Stomach smooth muscle (tissue), 2 donors: ENCODE measurements around the gene SYK.
"Not testable (repeated sequence)": the region's sequence is repeated elsewhere in the genome, so short reads cannot be mapped to it uniquely, and the experiment has no call there.

Experiments
- H3K27ac ChIP-seq: one replicate; pipeline ENCODE4 v1.7.0; 2013; ENCODE audit warnings: mild to moderate bottlenecking, low read length, inconsistent platforms
- H3K27me3 ChIP-seq, 2 donors: one replicate each; pipeline ENCODE4 v1.7.0; 2013; ENCODE audit warnings: low read length in 2 of 2; ENCODE audit not compliant: insufficient read depth in 2 of 2, control insufficient read depth in 1 of 2
- H3K36me3 ChIP-seq, 2 donors: one replicate each; pipeline ENCODE4 v1.7.0; 2013; ENCODE audit warnings: low read length in 2 of 2; ENCODE audit not compliant: control insufficient read depth in 2 of 2, insufficient read depth in 2 of 2
- H3K4me1 ChIP-seq: one replicate; pipeline ENCODE4 v1.7.0; 2013; ENCODE audit warnings: low read length; ENCODE audit not compliant: control insufficient read depth, insufficient read depth
- H3K4me3 ChIP-seq, 2 donors: one replicate each; pipeline ENCODE4 v1.7.0; 2013; ENCODE audit warnings: low read length in 2 of 2
- H3K9ac ChIP-seq, 2 donors: one replicate each; pipeline ENCODE4 v1.7.0; 2013; ENCODE audit warnings: low read length in 2 of 2, mild to moderate bottlenecking in 1 of 2
- H3K9me3 ChIP-seq, 2 donors: one replicate each; pipeline ENCODE4 v1.7.0; 2013; ENCODE audit warnings: low read length in 2 of 2; ENCODE audit not compliant: control insufficient read depth in 2 of 2
- donor health status: healthy.
- donor health status: Pancreatic carcinoma.

Gene SYK

DNA sequence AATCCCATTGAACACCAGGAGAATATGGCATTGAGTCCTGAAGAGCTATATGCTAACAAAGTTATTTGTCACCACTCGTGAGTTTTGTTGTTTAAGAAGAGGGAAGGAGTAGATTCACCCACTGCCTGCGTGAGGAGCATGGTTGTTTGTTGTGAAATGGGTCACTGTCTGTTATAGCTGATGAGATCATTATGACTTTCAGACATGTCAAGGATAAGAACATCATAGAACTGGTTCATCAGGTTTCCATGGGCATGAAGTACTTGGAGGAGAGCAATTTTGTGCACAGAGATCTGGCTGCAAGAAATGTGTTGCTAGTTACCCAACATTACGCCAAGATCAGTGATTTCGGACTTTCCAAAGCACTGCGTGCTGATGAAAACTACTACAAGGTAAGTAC lies 76.9 kb downstream of the SYK start:
- Histone ChIP-seq H3K4me3 (no peak overlapping the region), H3K9me3 (no peaks in the 10 kb centered on the region), H3K4me1 (no peaks in the 10 kb centered on the region), H3K27me3 (no peaks in the 10 kb centered on the region), H3K36me3 (peaks cover 0 to 4% of the 10 kb centered on the region in 2 donors), H3K27ac (no peak overlapping the region), H3K9ac (no peak overlapping the region)

GRCh38 chr9:90880066-90880465 lies 78.4 kb downstream of the SYK start:
- no peaks in the 10 kb centered on the region for H3K9me3 ChIP-seq
- H3K27me3 ChIP-seq: no peaks in the 10 kb centered on the region
- no peaks in the 10 kb centered on the region for H3K36me3 ChIP-seq
- H3K9ac ChIP-seq: no peak overlapping the region
- no peaks in the 10 kb centered on the region for H3K4me1 ChIP-seq
- no peak overlapping the region for H3K27ac ChIP-seq
- H3K4me3 ChIP-seq: no peak overlapping the region

- H3K27ac ChIP-seq: no peak overlapping the region
Measured at GRCh38 chr9:90880669-90881068, 79.0 kb downstream of the SYK start.

DNA sequence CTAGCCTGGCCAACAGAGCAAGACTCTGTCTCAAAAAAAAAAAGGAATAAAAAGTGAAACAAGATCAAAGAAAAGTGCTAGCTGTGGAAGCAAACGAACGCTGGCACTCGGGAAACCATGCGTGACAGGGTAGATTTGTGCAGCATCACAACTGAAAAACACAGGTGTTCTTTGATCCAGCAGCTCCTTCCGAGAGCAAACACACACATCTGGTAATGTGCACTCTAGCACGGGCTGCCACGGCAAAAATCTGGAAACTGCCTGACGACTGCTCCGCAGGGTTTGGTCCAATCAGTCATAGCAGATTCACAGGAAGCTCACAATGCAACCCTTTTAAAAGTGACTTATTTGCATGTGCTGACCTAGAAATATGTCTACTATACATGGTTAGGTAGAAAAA lies 80.0 kb downstream of the SYK start:
- peaks cover 0 to 3% of the 10 kb centered on the region in 2 donors for H3K9me3 ChIP-seq
- no peaks in the 10 kb centered on the region for H3K36me3 ChIP-seq
- no peak overlapping the region for H3K4me3 ChIP-seq
- no peaks in the 10 kb centered on the region for H3K4me1 ChIP-seq
- no peaks in the 10 kb centered on the region for H3K27me3 ChIP-seq
- no peak overlapping the region for H3K27ac ChIP-seq
- H3K9ac ChIP-seq: no peak overlapping the region

More at GRCh38 chr9:90880669-90881068, 79.0 kb downstream of the SYK start:
- Histone ChIP-seq H3K36me3 (no peaks in the 10 kb centered on the region), H3K27me3 (no peaks in the 10 kb centered on the region), H3K4me1 (no peaks in the 10 kb centered on the region), H3K9me3 (peaks cover 0 to under 1% of the 10 kb centered on the region in 2 donors), H3K9ac (no peak overlapping the region), H3K4me3 (no peak overlapping the region)

DNA sequence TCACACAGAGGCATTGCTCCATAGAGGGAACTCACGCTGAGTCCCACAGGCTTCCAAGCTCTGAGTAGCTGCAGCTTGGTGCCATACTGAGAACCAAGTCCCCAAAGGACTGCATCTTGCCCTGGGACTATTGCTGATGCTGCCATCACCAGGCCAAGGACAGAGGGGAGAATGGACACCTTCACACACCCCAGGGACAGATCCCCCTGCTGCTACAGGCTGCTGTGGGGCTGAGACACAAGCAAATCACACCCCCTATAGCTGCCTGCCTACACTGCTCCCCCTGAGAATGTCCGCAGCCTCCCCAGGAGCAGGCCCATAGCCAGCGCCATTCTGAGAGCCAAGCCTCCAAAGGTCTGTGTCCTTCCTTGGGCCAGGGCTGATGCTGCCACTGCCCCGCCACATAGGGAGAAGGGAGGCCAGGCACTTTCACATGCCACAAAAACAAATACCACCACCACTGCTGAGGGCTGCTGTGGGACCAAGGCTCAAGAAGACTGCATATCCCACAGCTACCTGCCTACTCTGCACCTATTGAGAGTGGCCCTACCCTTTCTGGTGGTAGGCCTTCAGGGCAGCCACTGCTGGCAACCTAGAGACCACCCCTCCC lies 81.5 kb downstream of the SYK start:
- Histone ChIP-seq H3K4me1 (no peaks in the 10 kb centered on the region), H3K27me3 (no peaks in the 10 kb centered on the region), H3K4me3 (no peak overlapping the region), H3K9me3 (peaks cover 0 to 3% of the 10 kb centered on the region in 2 donors), H3K36me3 (no peaks in the 10 kb centered on the region), H3K9ac (no peak overlapping the region), H3K27ac (no peak overlapping the region)

GRCh38 chr9:90883661-90884060 lies 82.0 kb downstream of the SYK start:
- H3K4me3 ChIP-seq: no peak overlapping the region
- no peak overlapping the region for H3K9ac ChIP-seq
- no peaks in the 10 kb centered on the region for H3K36me3 ChIP-seq
- H3K9me3 ChIP-seq: peaks cover 0 to 3% of the 10 kb centered on the region in 2 donors
- no peaks in the 10 kb centered on the region for H3K27me3 ChIP-seq
- H3K27ac ChIP-seq: no peak overlapping the region
- no peaks in the 10 kb centered on the region for H3K4me1 ChIP-seq

GRCh38 chr9:90884178-90884577 lies 82.6 kb downstream of the SYK start:
- H3K9me3 ChIP-seq: peaks cover 0 to 3% of the 10 kb centered on the region in 2 donors
- H3K27me3 ChIP-seq: no peaks in the 10 kb centered on the region
- no peak overlapping the region for H3K4me3 ChIP-seq
- no peaks in the 10 kb centered on the region for H3K4me1 ChIP-seq
- H3K36me3 ChIP-seq: no peaks in the 10 kb centered on the region
- no peak overlapping the region for H3K27ac ChIP-seq
- no peak overlapping the region for H3K9ac ChIP-seq

DNA sequence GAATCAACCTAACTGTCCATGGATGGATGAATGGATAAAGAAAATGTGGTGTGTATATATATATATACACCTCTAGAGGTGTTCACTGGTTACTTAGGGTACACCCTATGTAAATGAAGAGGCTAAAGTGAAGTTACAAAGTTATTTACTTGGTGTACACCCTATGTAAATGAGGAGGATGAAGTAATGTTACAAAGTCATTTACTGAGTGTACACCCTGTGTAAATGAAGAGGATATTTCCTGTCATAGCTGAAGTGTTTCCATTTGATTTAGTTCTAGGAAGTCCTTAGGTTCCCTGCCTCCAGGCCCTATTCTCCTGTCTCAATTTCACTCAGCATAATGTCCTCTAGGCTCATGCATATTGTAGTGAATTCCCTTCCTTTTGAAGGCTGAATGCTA lies 85.2 kb downstream of the SYK start:
- H3K27me3 ChIP-seq, H3K36me3 ChIP-seq, H3K9ac ChIP-seq, H3K27ac ChIP-seq, H3K9me3 ChIP-seq, H3K4me1 ChIP-seq, H3K4me3 ChIP-seq: not testable (repeated sequence)

GRCh38 chr9:90888941-90889340 lies 87.3 kb downstream of the SYK start:
- H3K9me3 ChIP-seq: peaks cover 0 to 3% of the 10 kb centered on the region in 2 donors

DNA sequence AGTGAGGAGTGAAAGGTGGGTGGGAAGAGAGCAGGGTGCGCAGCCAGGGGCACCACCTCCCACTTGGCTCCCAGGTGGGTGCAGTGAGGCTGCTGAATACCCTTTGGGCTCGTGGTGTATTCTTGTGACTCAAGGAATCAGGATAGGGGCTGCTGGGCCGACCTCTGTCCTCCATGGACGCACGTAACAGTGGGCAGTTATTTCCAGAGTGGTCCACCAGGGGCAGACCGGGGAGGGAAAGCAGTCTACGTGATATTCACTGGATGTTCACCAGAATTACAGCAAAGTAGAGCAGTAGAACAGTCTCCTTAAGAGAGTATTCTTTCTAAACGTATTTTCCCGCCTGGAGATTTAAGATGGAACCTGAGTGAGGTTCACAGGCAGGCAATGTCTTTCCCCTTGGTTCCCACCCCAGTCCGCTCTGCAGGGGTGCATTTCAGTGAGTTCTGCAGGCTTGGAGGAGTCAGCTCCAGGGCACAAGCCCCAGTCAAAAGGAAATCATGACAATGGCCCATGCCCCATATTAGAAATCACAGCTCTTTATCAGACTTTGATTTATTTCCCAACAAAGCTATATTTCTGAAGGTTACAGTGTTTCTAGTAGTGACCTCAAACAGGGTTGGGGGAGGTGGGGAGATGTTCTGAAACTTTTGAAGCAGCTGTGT lies 88.7 kb downstream of the SYK start:
- Histone ChIP-seq H3K4me1 (no peaks in the 10 kb centered on the region), H3K9ac (no peak overlapping the region), H3K9me3 (peaks cover 0 to 3% of the 10 kb centered on the region in 2 donors), H3K27me3 (peaks cover 0 to 7% of the 10 kb centered on the region in 2 donors), H3K36me3 (no peaks in the 10 kb centered on the region), H3K4me3 (no peak overlapping the region), H3K27ac (no peak overlapping the region)

More at GRCh38 chr9:90888941-90889340, 87.3 kb downstream of the SYK start:
- H3K4me3 ChIP-seq: no peak overlapping the region
- H3K27me3 ChIP-seq: peaks cover 0 to 7% of the 10 kb centered on the region in 2 donors
- H3K27ac ChIP-seq: no peak overlapping the region
- no peak overlapping the region for H3K9ac ChIP-seq
- no peaks in the 10 kb centered on the region for H3K36me3 ChIP-seq
- H3K4me1 ChIP-seq: no peaks in the 10 kb centered on the region
